Measurements from ENCODE around the gene ATOSB.
A peak's percentile ranks its signal among the peaks of the same experiment; 100 is the strongest.

The ATOSB gene

GRCh38 chr9:35112257-35113020 lies 3.2 kb downstream of the ATOSB start:
- DNase-seq (ENCODE audit: low spot score): no peak

- DNase-seq (ENCODE audit: low spot score): peak; percentile 97
Measured at GRCh38 chr9:35111001-35111933, 4.4 kb downstream of the ATOSB start.

GRCh38 chr9:35110327-35110761 lies 5.3 kb downstream of the ATOSB start:
- no peak for DNase-seq (ENCODE audit: low spot score)

GRCh38 chr9:35108946-35109575 lies 6.6 kb downstream of the ATOSB start:
- no peak for DNase-seq (ENCODE audit: low spot score)

GRCh38 chr9:35108461-35108860 lies 7.2 kb downstream of the ATOSB start:
- DNase-seq (ENCODE audit: low spot score): no peak

- no peak for DNase-seq (ENCODE audit: low spot score)
Measured at GRCh38 chr9:35107297-35108290, 8.1 kb downstream of the ATOSB start.

GRCh38 chr9:35106343-35106730 lies 9.3 kb downstream of the ATOSB start:
- no peak for DNase-seq (ENCODE audit: low spot score)

- no peak for DNase-seq (ENCODE audit: low spot score)
Measured at GRCh38 chr9:35105571-35106342, 9.9 kb downstream of the ATOSB start.

GRCh38 chr9:35105126-35105525 lies 10.5 kb downstream of the ATOSB start:
- DNase-seq (ENCODE audit: low spot score): no peak

- no peak for DNase-seq (ENCODE audit: low spot score)
Measured at GRCh38 chr9:35104586-35104985, 11.1 kb downstream of the ATOSB start.

GRCh38 chr9:35103660-35104191 lies 11.9 kb downstream of the ATOSB start:
- no peak for DNase-seq (ENCODE audit: low spot score)

GRCh38 chr9:35102769-35103659 lies 12.6 kb downstream of the ATOSB start, which contains the start of gene STOML2:
STOML2 (minus strand) TSS chr9:35103131; CDS start chr9:35103094, 37 bp downstream.
- peak; percentile 93 for DNase-seq (ENCODE audit: low spot score)

GRCh38 chr9:35102465-35102768 lies 13.2 kb downstream of the ATOSB start:
- DNase-seq (ENCODE audit: low spot score): no peak

GRCh38 chr9:35097573-35097972 lies 18.1 kb downstream of the ATOSB start:
- no peak for DNase-seq (ENCODE audit: low spot score)

GRCh38 chr9:35096035-35096849 lies 19.4 kb downstream of the ATOSB start, which contains the start of gene PIGO:
PIGO (minus strand) TSS chr9:35096591; CDS start chr9:35095565, 1,026 bp downstream.
- peak; percentile 89 for DNase-seq (ENCODE audit: low spot score)

- no peak for DNase-seq (ENCODE audit: low spot score)
Measured at GRCh38 chr9:35091536-35091935, 24.1 kb downstream of the ATOSB start.

GRCh38 chr9:35089434-35089833 lies 26.2 kb downstream of the ATOSB start:
- no peak for DNase-seq (ENCODE audit: low spot score)

- no peak for DNase-seq (ENCODE audit: low spot score)
Measured at GRCh38 chr9:35085078-35085477, 30.6 kb downstream of the ATOSB start.
